ENCODE results near the gene ATCAY. TPM values are rescaled to one million over a fixed set of nuclear protein-coding genes. Genes with fewer than 3 reads are reported as not detected.

The ATCAY gene
- total and polyA plus RNA-seq, 2 of the 13 experiments (the other 11 are each of a cell fraction or from before 2014, with no cell fraction given): not detected

- intact Hi-C loops (cut with micrococcal nuclease; ENCODE audit: unreplicated experiment): no loop called here
- ATAC-seq (no peak), DNase-seq (ENCODE audit: low spot score) (no peak), FAIRE-seq (no peak)
- H3K27me3 ChIP-seq (ENCODE audit: control insufficient read depth in 1 of 2, insufficient read depth in 2 of 2, low read length in 2 of 2): peaks cover 3 to 7% of the 10 kb centered on the region in 2 experiments; a peak in 3 of 5 replicates
- H3K4me1 ChIP-seq (ENCODE audit: insufficient read depth, low read length): no peaks in the 10 kb centered on the region
- no peak overlapping the region for H3K4me2 ChIP-seq (ENCODE audit: low read depth, low read length)
- CTCF ChIA-PET (ENCODE audit: low intra/inter-chr PET ratio, low total read pairs): no interaction called here
- no peak overlapping the region for H3K9ac ChIP-seq (ENCODE audit: insufficient read depth, low read depth, low read length)
- no peaks in the 10 kb centered on the region for H3K79me2 ChIP-seq (ENCODE audit: insufficient read depth, low read length)
- BruUV-seq (replicated peaks): no TSS peak
- H3K36me3 ChIP-seq (replicated peaks in 1 of 2; ENCODE audit: control insufficient read depth in 1 of 2, insufficient read depth in 2 of 2, low read length in 2 of 2): no peaks in the 10 kb centered on the region
- no peaks in the 10 kb centered on the region for H3K9me3 ChIP-seq (ENCODE audit: low read length)
- no peaks in the 10 kb centered on the region for H4K20me1 ChIP-seq (ENCODE audit: insufficient read depth, low read length)
- no peak overlapping the region for H3K4me3 ChIP-seq (replicated peaks in 1 of 3; ENCODE audit: insufficient read depth in 1 of 3, low read depth in 2 of 3, low read length in 3 of 3)
- in situ Hi-C loops (cut with HindIII; ENCODE audit: extremely low pct_ligation_motif_present, low pct_unique_long_range_greater_than_20kb): no loop called here
- no peak overlapping the region for H2AFZ ChIP-seq (ENCODE audit: low read length)
- POLR2A ChIA-PET: no interaction called here
- H3K27ac ChIP-seq (ENCODE audit: extremely low read length, insufficient read depth, low read length): no peak overlapping the region
- TF ChIP-seq ZNF782 (CRISPR knock-in tag; IDR thresholded peaks at IDR 0.05; ENCODE audit: borderline replicate concordance): no peak
- TF ChIP-seq BRD4 (CRISPR knock-in tag; IDR thresholded peaks at IDR 0.05): no peak
- no peak for TF ChIP-seq KLF13 (CRISPR knock-in tag; IDR thresholded peaks at IDR 0.05)
- no peak for TF ChIP-seq ARID4A (CRISPR knock-in tag; IDR thresholded peaks at IDR 0.05; ENCODE audit: borderline replicate concordance)
- no peak for TF ChIP-seq TAF15 (IDR thresholded peaks at IDR 0.05; ENCODE audit: low read depth, low read length, poor library complexity, severe bottlenecking)
- TF ChIP-seq ZNF331 (CRISPR knock-in tag; IDR thresholded peaks at IDR 0.05): no peak
- no peak for TF ChIP-seq FOXA1 (IDR thresholded peaks at IDR 0.05)
- TF ChIP-seq FOXA1 (CRISPR knock-in tag; IDR thresholded peaks at IDR 0.05): no peak
- TF ChIP-seq ZNF598 (CRISPR knock-in tag; IDR thresholded peaks at IDR 0.05; ENCODE audit: borderline replicate concordance): no peak
- no peak for TF ChIP-seq KDM2A (CRISPR knock-in tag; IDR thresholded peaks at IDR 0.05; ENCODE audit: borderline replicate concordance, low read depth)
Measured at GRCh38 chr19:3923096-3923758, 42.7 kb downstream of the ATCAY start.
